ENCODE measurements around the gene STN1. TPM values are rescaled to one million over a fixed set of nuclear protein-coding genes. Genes with fewer than 3 reads are reported as not detected.

Gene STN1
- total and polyA plus RNA-seq, 2 of the 4 experiments (the other 2 are of a cell fraction), result 17.8 to 32.3 TPM

DNA sequence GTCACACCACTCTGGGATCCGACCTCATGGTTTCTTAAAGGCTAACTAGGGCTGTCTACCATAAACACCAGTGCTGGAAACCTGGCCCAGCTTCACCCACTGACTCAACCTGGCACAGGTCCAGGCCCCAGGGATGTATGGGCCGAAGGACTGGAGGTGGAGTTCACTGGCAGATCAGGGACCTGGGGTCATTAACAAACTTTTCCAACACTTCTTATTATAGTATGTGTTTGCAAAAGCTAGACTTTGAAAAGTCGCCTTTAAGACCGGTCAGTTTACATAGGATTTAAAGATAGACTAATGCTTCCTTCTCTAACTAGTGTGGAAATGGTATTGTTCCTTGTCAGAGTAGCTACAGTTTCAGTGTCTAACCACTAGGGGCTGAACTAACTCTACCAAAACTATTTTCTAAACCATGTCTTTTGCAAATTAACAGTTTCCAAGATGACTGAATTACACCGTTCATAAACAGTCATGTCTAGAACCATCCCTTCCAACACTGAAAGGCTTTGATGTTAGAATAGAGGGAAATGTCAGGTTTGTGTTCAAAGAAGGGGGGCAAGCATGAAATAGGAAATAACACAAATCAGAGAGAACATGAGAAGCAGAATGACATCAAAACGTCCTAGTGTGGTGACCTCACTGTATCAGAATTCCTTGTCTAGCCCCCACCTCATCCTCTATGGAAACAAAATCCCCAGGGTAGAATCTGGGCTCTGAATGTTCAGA, 29.7 kb downstream of the STN1 start:
- H3K14ac ChIP-seq (replicated peaks; ENCODE audit: low read depth, low read length), result peak overlapping the region; percentile 67; the same call in 1 of the 2 replicates
- H2BK5ac ChIP-seq (ENCODE audit: low read depth, low read length, poor library complexity, severe bottlenecking), result peak overlapping the region; percentile 37
- ChIA-PET CTCF (interaction anchor here (0.5 to 1.8 kb wide), 17 partner anchors 9 to 389 kb away, joined by 3 to 8 read pairs (median 4); no protein-coding TSS in a partner anchor), POLR2A (ENCODE audit: unreplicated experiment) (no interaction called here)
- DNase-seq, result peak; percentile 91
- H3K27ac ChIP-seq (ENCODE audit: insufficient read depth, low read length), result no peak overlapping the region; the same call in 1 of the 2 replicates
- no peaks in the 10 kb centered on the region for H3K9me1 ChIP-seq (ENCODE audit: insufficient read depth, low read length)
- intact Hi-C loops (cut with micrococcal nuclease), result loop anchor here (1.0 to 5.0 kb wide), 8 partner anchors 79 to 464 kb away; partner anchors contain the start of genes CFAP58, GSTO1, ITPRIP and SLK
- H3K4me3 ChIP-seq (ENCODE audit: insufficient read depth, low read depth, low read length), result no peak overlapping the region
- no TSS peak for BruUV-seq (replicated peaks)
- H2BK120ac ChIP-seq (ENCODE audit: low read depth, low read length), result peak overlapping the region; percentile 28; the same call in 1 of the 2 replicates
- 0 out of 3 replicates have a peak overlapping the region, but pooled peaks have one; percentile 35 for H2BK15ac ChIP-seq (ENCODE audit: low read depth, low read length)
- H3K9me3 ChIP-seq (ENCODE audit: control insufficient read depth, insufficient read depth, low read length), result no peaks in the 10 kb centered on the region
- H3K27me3 ChIP-seq (ENCODE audit: control insufficient read depth, insufficient read depth, low read length), result no peaks in the 10 kb centered on the region
- peak overlapping the region in 1 of 2 experiments; percentile 28; a peak in 1 of 4 replicates for H4K8ac ChIP-seq (ENCODE audit: low read depth in 2 of 2, low read length in 2 of 2)
- ATAC-seq (ENCODE audit: low read depth), result peak; percentile 90
- dilution Hi-C loops (cut with HindIII; ENCODE audit: low sequenced_read_pairs, unreplicated experiment), result no loop called here
- no peak overlapping the region for H4K5ac ChIP-seq (ENCODE audit: low read depth, low read length)
- H3K36me3 ChIP-seq (ENCODE audit: control insufficient read depth, insufficient read depth, low read length), result peaks cover 5% of the 10 kb centered on the region; the same call in 1 of the 2 replicates
- H3K4ac ChIP-seq (ENCODE audit: low read depth, low read length), result peak overlapping the region; percentile 34; the same call in 1 of the 2 replicates
- peaks cover 9% of the 10 kb centered on the region for H4K20me1 ChIP-seq (ENCODE audit: insufficient read depth, low read length)
- H3K79me1 ChIP-seq (ENCODE audit: low read depth in 1 of 2, low read length in 2 of 2), result no peaks in the 10 kb centered on the region
- no peak for TF ChIP-seq BHLHE40 (IDR thresholded peaks at IDR 0.05; ENCODE audit: low read depth, low read length)
- peak; percentile 56; the same call in 1 of the 2 replicates for TF ChIP-seq MAZ (IDR thresholded peaks at IDR 0.05; ENCODE audit: borderline replicate concordance, low read depth, low read length)
- peak; percentile 56; the same call in 1 of the 2 replicates for TF ChIP-seq MXI1 (IDR thresholded peaks at IDR 0.05; ENCODE audit: borderline replicate concordance, low read depth, low read length)
- TF ChIP-seq, protein P1, sequence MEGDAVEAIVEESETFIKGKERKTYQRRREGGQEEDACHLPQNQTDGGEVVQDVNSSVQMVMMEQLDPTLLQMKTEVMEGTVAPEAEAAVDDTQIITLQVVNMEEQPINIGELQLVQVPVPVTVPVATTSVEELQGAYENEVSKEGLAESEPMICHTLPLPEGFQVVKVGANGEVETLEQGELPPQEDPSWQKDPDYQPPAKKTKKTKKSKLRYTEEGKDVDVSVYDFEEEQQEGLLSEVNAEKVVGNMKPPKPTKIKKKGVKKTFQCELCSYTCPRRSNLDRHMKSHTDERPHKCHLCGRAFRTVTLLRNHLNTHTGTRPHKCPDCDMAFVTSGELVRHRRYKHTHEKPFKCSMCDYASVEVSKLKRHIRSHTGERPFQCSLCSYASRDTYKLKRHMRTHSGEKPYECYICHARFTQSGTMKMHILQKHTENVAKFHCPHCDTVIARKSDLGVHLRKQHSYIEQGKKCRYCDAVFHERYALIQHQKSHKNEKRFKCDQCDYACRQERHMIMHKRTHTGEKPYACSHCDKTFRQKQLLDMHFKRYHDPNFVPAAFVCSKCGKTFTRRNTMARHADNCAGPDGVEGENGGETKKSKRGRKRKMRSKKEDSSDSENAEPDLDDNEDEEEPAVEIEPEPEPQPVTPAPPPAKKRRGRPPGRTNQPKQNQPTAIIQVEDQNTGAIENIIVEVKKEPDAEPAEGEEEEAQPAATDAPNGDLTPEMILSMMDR (conservative IDR thresholded peaks at IDR 0.05; ENCODE audit: low read depth, low read length), result peak; percentile 81
- TF ChIP-seq, protein P2, sequence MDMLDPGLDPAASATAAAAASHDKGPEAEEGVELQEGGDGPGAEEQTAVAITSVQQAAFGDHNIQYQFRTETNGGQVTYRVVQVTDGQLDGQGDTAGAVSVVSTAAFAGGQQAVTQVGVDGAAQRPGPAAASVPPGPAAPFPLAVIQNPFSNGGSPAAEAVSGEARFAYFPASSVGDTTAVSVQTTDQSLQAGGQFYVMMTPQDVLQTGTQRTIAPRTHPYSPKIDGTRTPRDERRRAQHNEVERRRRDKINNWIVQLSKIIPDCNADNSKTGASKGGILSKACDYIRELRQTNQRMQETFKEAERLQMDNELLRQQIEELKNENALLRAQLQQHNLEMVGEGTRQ (IDR thresholded peaks at IDR 0.05; ENCODE audit: low read depth, low read length), result no peak
- TF ChIP-seq SMC3 (IDR thresholded peaks at IDR 0.05; ENCODE audit: low read depth, low read length), result peak; percentile 72
- no peak for TF ChIP-seq MAFK (IDR thresholded peaks at IDR 0.05; ENCODE audit: low read depth, low read length)
- TF ChIP-seq RAD21 (IDR thresholded peaks at IDR 0.05; ENCODE audit: low read length), result peak; percentile 81
- TF ChIP-seq FOS (IDR thresholded peaks at IDR 0.05; ENCODE audit: low read depth, low read length), result 0 out of 2 replicates have a peak, but pooled peaks have one; percentile 32
- no peak overlapping the region for H2AK5ac ChIP-seq (ENCODE audit: low read depth, low read length)
- H3K4me1 ChIP-seq (ENCODE audit: control insufficient read depth, insufficient read depth, low read length), result peaks cover 12% of the 10 kb centered on the region; the same call in 1 of the 2 replicates
- H3K4me2 ChIP-seq (ENCODE audit: low read depth, low read length), result peak overlapping the region; percentile 29
- no CpG with 5 or more reads among the region's 6 CpGs for WGBS, 2 experiments (ENCODE audit: extremely low coverage in 2 of 2, insufficient read length in 1 of 2)
- in situ Hi-C loops (cut with MboI; ENCODE audit: low sequenced_read_pairs), result loop anchor here (5.0 kb wide), 2 partner anchors 234 to 319 kb away; partner anchors contain the start of gene SFR1
- peak overlapping the region; percentile 73 for H2BK20ac ChIP-seq (ENCODE audit: low read depth, low read length)
- H3K9ac ChIP-seq (ENCODE audit: low read depth, low read length), result no peak overlapping the region
- H2AK9ac ChIP-seq (replicated peaks; ENCODE audit: low read depth, low read length, poor library complexity), result no peak overlapping the region
- H2AFZ ChIP-seq (replicated peaks; ENCODE audit: low read length, poor library complexity), result peak overlapping the region; percentile 40
- no peak overlapping the region for H4K91ac ChIP-seq (ENCODE audit: insufficient read depth, low read depth, low read length)
- H3K23ac ChIP-seq (ENCODE audit: low read depth, low read length), result no peak overlapping the region; the same call in 1 of the 2 replicates
- no peak overlapping the region for H3K18ac ChIP-seq (ENCODE audit: low read depth, low read length)
- no peak overlapping the region for H3K56ac ChIP-seq (ENCODE audit: extremely low read depth, insufficient read depth, low read length)

All from IMR-90 (cell line).